Measurements from ENCODE around the gene SRD5A1.

DNA sequence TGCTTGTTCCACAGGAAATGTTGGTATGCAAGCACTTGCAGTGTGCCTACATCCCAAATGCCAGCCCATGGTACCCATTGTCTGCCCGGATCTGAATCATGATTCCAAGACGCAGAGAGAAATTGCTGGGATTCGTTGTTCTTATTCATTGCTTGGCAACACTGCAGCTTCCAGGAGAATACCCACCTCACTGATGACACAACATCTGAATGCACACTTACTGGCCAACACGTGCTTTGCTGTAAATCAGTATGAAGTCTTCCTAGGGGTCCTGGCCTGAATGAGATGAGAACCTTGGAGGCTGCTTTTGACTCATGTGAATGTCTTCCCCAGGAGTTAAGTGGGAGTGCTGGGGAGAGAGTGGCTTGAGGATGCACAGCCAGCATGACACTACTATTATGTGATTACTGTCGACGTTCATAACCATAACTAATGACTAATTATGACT is 11.6 kb downstream of the SRD5A1 start:
- TF ChIP-seq, protein P1, sequence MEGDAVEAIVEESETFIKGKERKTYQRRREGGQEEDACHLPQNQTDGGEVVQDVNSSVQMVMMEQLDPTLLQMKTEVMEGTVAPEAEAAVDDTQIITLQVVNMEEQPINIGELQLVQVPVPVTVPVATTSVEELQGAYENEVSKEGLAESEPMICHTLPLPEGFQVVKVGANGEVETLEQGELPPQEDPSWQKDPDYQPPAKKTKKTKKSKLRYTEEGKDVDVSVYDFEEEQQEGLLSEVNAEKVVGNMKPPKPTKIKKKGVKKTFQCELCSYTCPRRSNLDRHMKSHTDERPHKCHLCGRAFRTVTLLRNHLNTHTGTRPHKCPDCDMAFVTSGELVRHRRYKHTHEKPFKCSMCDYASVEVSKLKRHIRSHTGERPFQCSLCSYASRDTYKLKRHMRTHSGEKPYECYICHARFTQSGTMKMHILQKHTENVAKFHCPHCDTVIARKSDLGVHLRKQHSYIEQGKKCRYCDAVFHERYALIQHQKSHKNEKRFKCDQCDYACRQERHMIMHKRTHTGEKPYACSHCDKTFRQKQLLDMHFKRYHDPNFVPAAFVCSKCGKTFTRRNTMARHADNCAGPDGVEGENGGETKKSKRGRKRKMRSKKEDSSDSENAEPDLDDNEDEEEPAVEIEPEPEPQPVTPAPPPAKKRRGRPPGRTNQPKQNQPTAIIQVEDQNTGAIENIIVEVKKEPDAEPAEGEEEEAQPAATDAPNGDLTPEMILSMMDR (IDR thresholded peaks at IDR 0.05; ENCODE audit: low read length), result no peak
- TF ChIP-seq EZH2 (optimal IDR thresholded peaks at IDR 0.05; ENCODE audit: low read depth, low read length), result no peak

All from MM.1S (cell line).